Endometrial microvascular endothelial cells (primary cell): Measurements from ENCODE around the gene PCBP3. TPM values are rescaled to one million over a fixed set of nuclear protein-coding genes. Genes with fewer than 3 reads are reported as not detected.

Experiments
- in situ Hi-C: cut with HindIII; loops from 2 replicates; pipeline ENCODE4 v1.10.0; 2017; ENCODE audit warnings: low sequenced_read_pairs, low pct_unique_long_range_greater_than_20kb; ENCODE audit errors: inconsistent ontology term
- total RNA-seq: library from RNA; depleted of rRNA; stranded (reverse); fragments of >200 nt; gene quantifications from one replicate; pipeline ENCODE4 v1.2.3, GENCODE V29; 2015; ENCODE audit errors: inconsistent ontology term

PCBP3 gene
- total RNA-seq, 1 donor from 2014 or later = not detected

DNA sequence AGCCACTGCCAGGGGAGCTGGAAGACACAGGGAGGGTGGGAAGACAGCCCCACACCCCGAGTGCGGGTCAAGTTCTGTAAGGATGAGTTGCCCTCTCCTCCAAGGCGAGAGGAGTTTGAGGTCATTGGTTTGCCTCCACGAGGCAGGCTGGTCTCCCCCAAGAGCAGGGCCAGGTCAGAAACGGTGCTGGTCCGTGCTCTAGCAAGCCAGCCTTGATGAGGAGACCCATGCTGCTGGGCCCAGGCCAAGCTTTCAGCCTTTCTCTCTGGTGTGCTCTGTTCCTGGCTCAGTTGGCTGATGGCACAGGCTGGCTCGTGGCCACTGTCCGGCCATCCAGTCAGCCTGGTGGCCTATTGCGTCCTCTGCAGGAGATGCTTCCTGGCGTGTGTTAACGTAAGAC is 12.0 kb upstream of the PCBP3 start:
- in situ Hi-C loops = no loop called here

DNA sequence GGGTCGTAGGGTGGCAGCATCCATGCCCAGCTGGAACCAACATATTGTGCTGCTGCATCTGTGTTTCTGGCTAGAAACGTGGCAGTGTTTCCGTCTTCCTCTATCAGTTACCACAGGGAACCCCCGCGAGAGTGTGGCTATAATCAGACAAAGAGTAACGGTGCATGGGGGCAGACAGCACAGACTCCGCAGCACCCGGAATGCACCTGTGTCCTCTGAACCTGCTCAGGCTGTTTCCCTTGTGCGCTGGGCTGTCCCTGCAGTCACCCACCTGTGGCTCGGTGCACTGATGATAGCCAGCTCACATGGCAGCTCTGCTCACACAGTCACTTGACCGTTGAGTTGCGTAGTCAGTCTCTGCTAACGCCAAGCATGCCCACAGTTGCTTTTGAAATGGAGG is 11.4 kb upstream of the PCBP3 start:
- in situ Hi-C loops = no loop called here

DNA sequence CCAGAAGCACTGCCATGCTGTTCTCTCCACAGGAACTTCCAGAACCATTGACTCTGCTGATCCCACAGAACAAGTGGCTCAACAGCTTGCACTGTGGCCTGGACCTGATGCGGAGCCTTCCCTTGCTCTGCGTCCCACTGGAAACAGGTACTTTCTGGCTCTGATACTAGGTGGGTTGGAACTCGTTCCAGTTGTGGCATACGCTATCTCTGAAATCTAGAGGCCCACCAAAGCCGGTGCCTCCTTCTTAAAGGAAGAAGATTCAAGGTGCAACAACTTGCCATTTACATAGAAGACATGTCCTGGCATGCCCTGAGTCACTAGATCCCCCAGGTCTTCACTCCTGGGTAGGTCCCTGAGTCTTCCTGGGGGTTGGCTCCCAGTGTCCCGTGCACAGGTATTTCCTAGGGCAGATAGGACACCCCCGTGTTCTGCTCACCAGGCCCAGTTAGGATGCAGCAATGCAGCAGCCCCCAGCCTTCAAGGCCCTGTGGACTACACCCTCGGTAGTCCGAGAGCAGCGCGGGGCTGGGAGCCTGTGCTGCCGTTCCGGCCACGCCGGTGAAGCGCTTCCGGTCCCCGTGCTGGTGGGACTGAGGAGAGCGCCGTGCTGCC is 10.8 kb upstream of the PCBP3 start:
- in situ Hi-C loops = no loop called here

DNA sequence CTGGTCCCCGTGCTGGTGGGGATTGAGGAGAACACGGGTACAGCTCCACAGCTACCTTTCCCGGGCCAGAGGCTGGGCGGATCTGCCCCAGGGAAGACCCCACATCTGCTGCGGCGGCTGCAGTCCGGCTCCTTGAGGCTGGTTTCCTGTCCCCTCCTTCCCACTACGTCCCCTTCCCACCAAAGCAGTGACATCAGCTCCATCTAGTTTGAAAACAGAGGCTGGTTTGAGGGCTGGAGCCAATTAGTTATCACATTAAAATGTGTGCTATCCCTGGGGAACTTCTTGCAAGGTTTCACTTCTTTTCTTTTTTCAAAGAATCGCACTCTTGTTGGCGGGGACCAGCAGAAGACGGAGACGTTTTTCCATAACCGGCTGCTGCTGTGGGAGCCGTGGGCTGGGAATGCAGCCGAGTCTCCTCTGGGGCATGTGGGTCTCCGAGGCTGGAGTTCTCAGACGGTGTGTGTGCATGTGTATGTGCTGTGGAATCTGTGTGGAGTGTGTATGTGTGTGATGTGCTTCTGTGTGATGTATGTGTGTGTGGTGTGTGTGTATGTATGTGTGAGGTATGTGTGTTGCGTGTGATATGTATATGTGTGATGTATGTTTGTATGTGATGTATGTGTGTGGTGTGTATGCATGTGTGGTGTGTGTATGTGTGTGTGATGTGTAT is 8.9 kb upstream of the PCBP3 start:
- in situ Hi-C loops = no loop called here

DNA sequence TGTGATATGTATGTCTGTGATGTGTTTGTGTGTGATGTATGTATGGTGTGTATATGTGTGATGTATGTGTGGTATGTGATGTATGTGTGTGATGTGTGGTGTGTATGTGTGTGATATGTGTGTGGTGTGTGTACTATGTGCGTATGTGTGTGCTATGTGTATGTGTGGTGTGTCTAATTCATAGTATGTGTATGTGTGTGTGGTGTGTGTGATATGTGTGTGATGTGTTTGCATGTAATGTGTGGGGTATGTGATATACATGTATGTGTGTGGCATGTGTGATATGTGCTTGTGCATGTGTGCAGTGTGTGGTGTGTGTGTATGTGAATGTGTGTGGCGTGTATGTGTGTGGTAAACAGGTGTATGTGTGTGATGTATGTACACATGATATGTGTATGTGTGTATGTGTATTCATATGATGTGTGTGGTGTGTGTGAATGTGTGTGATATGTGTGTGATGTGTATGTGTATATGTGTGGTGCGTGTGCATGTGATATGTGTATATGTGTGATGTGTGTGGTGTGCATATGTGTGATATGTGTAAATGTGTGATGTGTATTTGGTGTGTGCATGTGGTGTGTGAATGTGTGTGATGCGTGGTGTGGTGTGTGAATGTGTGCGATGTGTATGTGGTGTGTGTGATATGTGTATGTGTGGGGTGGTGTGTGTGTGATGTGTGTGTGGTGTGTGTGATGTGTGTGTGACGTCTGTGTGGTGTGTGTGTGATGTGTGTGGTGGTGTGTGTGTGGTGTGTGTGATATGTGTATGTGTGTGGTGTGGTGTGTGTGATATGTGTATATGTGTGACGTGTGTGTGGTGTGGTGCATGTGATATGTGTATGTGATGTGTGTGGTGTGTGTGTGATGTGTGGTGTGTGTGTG is 8.0 kb upstream of the PCBP3 start:
- in situ Hi-C loops = no loop called here

DNA sequence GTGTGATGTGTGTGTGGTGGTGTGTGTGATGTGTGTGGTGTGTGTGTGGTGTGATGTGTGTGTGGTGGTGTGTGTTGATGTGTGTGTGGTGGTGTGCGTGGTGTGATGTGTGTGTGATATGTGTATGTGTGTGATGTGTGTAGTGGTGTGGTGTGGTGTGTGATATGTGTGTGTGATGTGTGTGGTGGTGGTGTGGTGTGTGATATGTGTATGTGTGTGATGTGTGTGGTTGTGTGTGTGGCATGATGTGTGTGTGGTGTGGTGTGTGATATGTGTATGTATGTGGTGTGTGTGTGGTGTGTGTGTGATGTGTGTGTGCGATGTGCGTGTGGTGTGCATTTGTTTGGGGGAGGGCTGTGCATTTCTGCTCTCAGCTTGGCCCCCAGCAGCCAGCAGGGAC is 7.1 kb upstream of the PCBP3 start:
- in situ Hi-C loops = no loop called here

DNA sequence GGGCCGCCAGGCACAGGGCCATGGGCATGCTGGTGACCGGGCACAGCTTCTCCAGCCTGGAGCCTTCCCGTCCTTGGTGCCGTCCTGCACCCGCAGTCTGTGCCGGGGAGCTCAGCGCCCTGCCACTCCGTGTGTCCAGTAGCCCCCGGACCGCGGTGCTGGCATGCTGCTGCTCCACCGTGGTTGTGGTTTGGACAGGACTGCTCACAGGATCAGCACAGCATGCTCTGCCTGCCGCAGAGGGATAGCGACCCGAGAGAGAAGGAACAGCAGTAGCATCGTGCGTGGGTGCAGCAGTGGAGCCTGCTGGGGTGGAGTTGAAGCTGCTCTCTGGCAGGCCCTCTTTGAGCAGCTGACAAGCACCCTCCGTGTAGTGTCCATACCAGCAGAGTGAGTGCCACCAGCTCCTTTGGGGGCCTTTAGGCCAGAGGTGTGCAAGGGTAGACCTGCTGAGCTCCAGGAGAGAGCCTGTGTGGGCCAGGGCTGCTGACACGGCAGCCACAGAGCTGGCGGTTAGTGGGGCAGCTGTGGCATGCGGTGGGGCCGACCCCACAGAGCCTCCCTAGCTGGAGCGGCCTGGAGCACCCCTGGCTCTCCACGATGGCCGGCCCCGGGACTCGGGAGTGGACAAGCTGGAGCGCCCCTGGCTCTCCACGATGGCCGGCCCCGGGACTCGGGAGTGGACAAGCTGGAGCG is 6.4 kb upstream of the PCBP3 start:
- in situ Hi-C loops = no loop called here

DNA sequence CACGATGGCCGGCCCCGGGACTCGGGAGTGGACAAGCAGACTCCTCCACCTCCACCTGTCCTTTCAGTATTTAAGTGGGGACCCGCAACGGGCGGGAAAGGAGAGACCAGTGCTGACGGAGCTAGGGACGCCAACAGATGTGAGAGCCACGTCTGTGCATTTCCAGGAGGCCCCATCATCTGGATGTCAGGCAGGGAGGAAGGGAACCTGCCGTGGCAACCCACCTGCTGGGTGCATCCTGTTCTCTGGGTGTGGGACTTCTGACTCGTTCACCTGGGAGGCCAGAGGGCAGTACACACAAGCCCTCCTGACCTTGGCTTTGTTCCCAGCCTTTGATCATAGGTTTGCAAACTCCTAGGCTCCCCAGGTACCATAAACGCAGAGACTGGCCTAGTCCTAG is 5.6 kb upstream of the PCBP3 start:
- in situ Hi-C loops = no loop called here

DNA sequence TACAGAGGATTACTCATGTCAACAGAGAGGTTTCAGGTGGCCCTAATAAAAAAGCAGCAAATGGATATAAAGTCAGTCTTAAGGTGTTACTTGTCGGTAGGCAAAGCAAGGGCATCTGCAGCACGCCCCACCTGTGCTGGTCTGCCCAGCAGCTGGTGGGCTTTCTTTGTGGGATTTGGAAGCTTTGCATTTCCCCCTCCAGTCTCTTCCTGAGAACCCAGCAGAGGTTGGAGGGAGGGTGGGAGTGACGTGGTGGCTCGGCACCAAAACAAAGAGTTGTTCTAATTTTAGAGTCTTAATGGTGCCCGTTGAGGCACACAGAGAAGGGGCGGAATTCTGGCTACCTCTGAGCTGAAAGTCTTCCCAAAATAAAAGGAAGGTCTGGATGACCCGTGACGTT is 4.8 kb upstream of the PCBP3 start:
- in situ Hi-C loops = no loop called here

DNA sequence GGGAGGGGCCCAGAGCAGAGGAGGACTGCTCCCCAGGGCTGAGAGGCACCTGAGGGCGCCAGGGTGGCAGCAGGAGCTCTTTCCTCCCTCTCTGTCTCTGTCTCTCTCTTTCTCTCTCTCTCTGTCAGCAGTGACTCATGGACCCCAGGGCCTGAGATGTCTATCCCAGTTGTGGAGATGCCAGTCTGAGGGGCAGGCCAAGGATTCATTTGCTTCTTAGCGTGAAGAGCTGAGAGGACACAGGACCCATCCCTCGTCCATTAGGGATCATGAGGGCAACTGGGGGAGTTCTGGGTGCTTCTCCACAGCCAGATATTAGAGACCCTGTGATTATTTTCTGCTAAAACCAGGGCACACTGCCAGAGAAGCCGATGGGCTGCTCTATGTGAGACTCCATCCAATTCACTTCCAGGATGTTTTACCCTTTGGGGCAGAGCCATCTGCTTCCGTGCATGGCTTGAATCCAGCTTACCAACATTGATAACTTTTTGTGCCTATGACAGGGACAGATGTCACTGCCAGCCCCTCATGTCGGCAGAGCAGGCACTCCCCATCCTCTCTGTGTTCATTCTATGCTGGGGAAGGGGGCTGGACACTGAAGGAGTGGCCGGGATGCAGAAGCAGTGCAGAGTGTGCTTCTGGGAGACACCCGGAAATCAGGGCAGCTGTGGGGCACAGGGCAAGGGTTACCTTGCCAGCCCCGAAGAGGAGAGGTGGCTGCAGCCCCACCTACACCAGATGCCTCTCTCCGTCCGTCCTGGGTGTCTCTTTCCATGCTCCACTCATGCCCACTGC is 4.1 kb upstream of the PCBP3 start:
- in situ Hi-C loops = no loop called here

DNA sequence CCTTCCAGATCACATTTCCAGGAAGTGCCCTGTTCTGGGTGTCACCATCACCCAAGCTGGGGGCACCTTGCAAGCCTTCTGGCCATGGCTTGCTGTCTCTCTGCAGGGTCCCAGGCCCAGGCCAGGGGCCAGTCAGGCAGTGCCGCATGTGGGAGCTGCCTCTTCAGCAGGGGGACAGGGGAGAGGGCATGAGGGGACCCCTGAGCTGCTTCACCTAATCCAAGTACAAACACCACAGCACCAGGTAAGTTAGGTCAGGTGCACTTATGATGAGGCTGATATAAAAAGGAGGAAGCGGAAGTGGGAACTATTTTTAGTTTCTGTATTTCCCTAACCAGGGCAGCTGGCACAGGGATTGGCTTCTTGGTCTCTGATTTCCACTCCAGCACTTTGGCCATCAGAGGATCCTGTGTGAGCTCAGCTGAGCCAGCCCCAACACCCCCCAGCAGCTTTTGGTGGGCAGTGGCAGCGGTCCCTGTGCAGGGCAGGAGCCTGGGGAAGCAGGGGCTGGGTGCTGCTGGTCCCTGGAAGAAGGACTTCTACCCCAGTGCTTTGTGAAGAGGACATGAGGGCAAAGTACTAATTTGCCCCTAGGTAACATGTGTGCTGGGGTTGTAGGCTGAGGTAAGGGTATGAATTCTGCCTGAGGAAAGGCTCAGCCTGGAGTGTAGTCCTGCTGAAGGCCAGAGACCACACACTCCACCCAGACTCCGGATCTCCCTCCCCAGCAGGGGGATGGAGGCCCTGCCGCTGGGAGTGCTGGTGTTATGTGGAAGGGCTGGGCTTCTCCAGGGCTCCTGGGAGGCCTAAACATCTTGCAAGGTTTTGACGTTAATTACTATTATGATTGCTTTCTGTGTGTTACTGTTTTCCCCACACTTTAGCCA is 3.3 kb upstream of the PCBP3 start:
- in situ Hi-C loops = no loop called here

DNA sequence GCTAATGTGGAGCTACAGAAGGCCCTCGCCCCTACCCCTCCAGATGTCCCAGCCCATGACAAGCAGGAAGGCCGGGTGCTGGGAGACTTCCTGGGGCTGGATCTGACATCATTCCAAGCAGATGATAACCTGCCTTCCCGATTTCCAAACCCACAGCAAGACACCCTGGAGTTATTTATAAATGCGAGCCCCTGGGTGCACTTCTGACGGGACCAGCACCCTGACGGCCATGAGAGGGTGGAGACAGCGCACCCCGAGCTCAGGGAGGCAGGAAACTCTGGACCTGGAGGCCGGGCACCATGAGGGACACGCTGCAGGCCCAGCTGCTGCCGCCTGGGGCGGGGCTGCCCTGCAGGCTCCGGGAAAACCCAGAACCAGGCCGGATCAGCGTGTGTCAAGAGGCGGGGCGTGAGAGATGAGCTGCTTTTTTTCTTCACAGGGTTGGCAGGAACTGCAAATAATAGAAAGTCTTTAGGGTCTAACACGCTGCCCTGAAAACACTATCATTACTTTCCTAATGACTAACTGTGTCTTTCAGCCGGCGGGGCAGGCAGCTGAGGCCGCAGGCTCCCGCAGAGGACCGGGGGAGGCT is 2.5 kb upstream of the PCBP3 start:
- in situ Hi-C loops = no loop called here

DNA sequence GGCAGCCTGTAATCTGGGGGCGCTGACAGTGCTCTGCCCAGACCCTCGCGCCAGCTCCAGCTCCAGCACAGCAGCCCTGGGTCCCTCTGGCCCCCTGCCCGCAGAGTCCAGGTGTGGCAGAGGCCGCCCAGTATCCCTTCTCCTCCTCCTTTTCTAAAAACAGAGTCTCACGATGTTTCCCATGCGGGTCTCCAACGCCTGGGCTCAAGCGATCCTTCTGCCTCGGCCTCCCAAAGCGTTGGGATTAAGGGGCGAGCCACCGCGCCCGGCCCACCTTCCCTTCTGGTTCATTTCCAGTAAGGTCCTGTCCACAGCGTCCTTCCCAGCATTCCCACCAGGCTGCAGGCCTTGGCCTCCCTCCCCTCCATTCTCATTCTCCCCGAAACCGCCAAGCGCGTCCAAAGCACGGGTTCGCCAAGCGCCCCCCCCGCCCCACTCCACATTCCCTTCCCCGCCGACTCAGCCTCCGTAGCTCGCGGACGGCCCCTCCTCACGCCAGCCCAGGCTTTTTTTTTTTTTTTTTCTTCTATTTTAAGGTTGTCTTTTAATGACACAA is 2.0 kb upstream of the PCBP3 start:
- in situ Hi-C loops = no loop called here

DNA sequence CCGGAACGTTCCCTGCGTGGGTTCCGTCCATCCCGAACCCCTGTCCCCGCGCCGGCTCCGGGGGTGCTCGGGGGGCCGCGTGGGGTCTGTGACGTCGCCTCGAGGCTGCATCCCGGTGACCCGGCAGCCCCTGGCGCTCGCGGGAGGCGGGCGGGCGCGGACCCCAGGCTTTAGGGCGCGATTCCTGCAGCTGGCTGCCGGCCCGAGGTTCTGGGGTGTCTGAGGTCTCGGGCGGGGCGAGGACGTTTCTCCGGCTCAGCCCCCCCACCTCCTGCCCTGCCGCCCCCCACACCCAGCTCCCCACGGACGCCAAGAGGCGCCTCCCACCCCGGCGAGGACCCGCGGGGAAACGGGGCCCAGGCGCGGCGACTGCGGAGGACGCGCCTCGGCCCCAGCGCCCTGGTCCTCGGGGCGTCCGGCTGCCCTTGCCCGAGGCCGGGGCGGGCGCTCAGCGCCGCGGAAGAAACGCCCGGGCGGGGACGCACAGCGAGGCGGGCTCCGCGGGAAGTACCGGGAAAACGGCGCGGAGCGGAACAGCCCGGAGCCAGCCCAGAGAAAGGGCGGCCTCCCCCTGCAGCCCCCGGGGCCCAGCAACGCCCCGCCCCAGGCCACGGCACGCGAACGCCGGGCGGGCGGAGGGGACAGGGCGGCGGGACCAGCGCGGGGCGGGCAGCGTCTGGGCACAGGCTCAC is 1.3 kb upstream of the PCBP3 start:
- in situ Hi-C loops = no loop called here

DNA sequence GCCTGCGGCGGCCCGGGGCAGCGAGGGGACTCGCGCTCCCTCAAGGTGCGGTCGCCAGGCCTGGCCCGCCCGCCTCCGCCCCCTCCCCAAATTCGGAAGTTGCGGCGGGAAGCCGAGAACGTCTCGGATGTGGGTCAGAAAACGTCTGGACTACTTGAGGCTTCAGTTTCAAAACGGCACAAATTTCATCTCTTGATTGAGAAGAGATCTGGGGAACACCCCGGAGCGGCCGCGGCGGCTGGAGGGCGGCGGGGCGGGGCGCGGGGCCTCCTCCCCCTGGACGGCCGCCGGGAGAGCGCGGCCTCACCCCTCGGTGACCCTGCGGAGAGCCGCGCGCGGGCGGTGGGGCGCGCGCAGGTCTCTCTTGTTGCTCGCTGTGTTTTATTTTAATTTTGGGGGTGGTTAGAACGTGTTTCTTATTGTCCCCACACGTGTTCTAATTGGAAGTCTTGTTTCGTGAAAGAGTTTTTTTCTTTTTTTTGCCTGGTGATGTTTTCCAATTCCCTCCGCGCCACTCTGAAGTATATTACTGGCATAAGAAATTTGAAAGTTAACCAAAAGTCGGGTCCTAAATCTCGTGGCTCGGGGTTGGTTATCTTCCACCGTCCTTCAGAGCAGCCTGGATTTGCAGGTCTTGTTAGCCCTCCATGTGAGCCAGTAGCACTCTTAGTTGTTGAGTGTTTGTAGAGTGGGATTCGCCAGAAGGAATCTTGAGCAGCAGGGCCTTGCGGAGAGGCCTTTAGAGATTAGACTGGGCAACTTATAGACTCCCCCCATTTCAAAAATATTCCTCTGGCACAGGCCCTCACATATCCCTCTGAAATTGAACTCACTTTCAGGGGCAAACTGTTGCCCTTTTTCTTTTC is 749 bp downstream of the PCBP3 start:
- in situ Hi-C loops = no loop called here

DNA sequence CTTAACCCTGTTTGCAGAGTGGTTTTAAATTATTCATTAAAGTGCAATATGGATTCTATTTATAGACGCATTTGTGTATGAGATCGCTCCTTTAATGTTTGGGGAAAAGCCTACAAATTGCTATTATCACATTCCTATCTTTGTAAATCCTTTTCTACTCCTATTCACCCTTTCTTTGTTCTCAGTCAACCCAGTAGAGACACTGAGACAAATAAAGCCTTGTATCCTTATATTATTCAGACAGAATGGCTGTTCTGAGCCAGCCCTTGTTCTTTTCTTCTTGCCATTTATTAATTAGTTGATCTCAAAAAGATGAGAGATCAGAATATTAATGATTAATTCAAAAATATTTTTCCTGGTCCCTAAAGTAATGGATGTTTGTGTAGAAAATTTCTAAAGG is 8.4 kb downstream of the PCBP3 start:
- in situ Hi-C loops = no loop called here
